ENCODE data around the gene TRANK1. TPM values are rescaled to one million over a fixed set of nuclear protein-coding genes. Genes with fewer than 3 reads are reported as not detected.

Gene TRANK1
- total RNA-seq, 5 donors from 2014 or later (not counting 1 experiment from before 2014, with no cell fraction given) = 96.0 to 160 (median 127) TPM

DNA sequence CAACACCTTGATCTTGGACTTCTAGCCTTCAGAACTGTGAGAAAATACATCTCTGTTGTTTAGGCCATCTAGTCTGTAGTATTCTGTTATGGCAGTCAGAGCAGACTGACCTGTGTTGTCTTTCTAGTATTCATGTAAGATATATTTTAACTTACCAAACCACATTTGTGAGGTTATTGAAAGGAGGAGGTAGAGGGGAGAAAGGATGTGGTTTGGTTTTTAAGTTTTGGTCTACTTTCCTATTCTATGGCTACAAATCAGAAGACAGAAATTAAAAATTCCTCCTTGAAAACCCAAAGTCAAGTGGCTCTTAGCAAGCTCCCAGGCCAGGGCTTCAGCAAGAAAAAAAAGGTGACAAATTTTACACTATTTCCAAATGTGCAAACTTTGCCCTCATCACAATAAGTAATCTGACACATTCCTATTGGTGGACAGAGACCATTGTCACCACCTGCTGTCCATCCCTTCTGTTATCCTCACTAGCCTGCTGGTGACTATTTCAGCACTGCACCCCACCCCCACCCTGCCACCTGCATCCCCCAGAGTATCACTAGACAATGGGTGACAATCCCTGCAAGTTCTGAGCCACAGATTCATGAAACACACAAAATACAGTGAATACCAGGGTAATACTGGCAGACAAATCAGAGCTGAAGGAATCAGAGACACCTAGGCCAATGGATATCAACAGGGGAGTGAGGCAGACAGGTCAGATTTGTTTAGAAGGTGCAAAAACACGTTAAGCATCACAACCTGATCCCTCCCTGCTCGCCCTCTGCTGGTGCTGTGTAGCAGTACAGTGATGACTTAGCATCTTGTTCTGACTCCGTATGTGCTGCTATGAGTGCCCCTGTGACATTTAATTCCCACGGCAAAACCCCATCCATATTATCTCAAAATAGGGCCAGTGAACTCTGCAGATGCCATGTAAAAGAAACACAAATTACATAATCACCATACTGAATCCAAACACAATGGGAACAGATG lies 101.5 kb downstream of the TRANK1 start:
- Mint-ChIP-seq H3K27ac (peak overlapping the region; percentile 39 to 66), H3K9me3 (no peaks in the 10 kb centered on the region), H3K27me3 (no peaks in the 10 kb centered on the region), H3K4me1 (peaks cover 33 to 45% (median 38%) of the 10 kb centered on the region in 3 donors), H3K4me3 (peak overlapping the region in 1 of 3 donors; percentile 43), H3K36me3 (peaks cover 87% of the 10 kb centered on the region)
- ATAC-seq (replicated peaks in 1 of 4) (peak; percentile 62 to 76 (median 70)), DNase-seq (peak in 30 of 35 experiments; percentile 5 to 64 (median 32))
- ChIA-PET POLR2A (no interaction called here), CTCF (interaction anchor here in 1 of 2 donors (1.5 kb wide), 1 partner anchor 115 kb away, joined by 3 read pairs; no protein-coding TSS in a partner anchor)
- Histone ChIP-seq H3K27ac (ENCODE audit: low read length) (peak overlapping the region; percentile 15), H3K4me3 (ENCODE audit: control insufficient read depth in 1 of 2, extremely low read depth in 1 of 2, low read length in 1 of 2) (no peak overlapping the region), H3K9me3 (peaks cover 3% of the 10 kb centered on the region), H3K27me3 (replicated peaks in 1 of 2; ENCODE audit: control insufficient read depth in 2 of 2, extremely low read depth in 1 of 2, insufficient read depth in 2 of 2, low read length in 1 of 2) (no peaks in the 10 kb centered on the region), H3K4me1 (ENCODE audit: control insufficient read depth in 1 of 2, extremely low read depth in 1 of 2, insufficient read depth in 2 of 2, low read length in 2 of 2) (peaks cover 6 to 21% of the 10 kb centered on the region in 2 experiments), H3K36me3 (ENCODE audit: control insufficient read depth in 2 of 2, extremely low read depth in 1 of 2, insufficient read depth in 1 of 2, low read length in 1 of 2) (peaks cover 6 to 71% of the 10 kb centered on the region in 2 donors)
- WGBS (ENCODE audit: insufficient coverage) = 65% methylated on average over 2 of the region's 4 CpGs

DNA sequence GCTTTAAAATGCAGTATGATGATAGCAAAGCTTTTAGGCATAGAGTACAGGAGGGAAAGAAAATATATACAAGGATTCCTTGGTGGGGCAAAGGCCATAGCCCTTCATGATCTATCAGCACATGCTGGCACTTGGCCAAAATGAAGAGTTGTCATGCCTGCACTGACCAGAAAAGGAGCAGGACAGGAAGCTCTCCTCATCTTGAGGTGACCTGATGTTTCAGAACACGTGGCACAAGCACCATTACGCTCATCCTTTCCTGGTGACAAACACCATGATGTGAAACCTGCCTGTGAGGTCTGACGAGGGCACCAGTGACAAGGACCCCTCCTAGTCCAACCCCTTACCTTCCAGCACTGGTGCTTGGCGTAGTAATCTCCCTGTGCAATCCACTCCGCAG lies 102.6 kb downstream of the TRANK1 start:
- H3K4me3 Mint-ChIP-seq = peak overlapping the region in 1 of 3 donors; percentile 43

DNA sequence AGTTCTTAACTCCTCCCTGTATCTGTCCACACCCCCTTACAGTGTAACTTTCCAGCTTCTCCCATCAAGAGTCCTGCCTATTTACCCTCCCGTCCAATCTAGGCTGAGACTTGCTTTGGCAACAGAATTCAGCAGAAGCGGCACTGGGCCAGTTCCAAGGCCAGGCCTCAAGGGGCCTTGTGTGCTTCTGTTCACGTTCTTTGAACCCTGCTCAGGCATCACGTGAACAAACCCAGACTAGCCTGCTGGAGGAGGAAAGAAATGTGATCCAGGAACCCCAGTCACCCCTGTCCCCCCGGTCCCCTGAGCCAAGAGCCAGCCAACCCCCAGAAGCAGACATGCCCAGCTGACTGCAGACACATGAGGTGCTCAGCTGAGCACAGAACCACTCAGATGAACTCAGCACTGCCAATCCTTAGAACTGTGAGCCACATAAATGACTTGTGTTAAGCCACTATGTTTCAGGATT lies 104.4 kb downstream of the TRANK1 start:
- H3K36me3 Mint-ChIP-seq = peaks cover 83% of the 10 kb centered on the region
- no peaks in the 10 kb centered on the region for H3K27me3 Mint-ChIP-seq
- no peak overlapping the region for H3K27ac Mint-ChIP-seq

More for the DNA sequence above, 102.6 kb downstream of the TRANK1 start:
- Histone ChIP-seq H3K27me3 (replicated peaks in 1 of 2; ENCODE audit: control insufficient read depth in 2 of 2, extremely low read depth in 1 of 2, insufficient read depth in 2 of 2, low read length in 1 of 2) (no peaks in the 10 kb centered on the region), H3K4me3 (ENCODE audit: control insufficient read depth in 1 of 2, extremely low read depth in 1 of 2, low read length in 1 of 2) (no peak overlapping the region), H3K9me3 (peaks cover 3% of the 10 kb centered on the region), H3K36me3 (ENCODE audit: control insufficient read depth in 2 of 2, extremely low read depth in 1 of 2, insufficient read depth in 1 of 2, low read length in 1 of 2) (peaks cover 8 to 74% of the 10 kb centered on the region in 2 donors), H3K4me1 (ENCODE audit: control insufficient read depth in 1 of 2, extremely low read depth in 1 of 2, insufficient read depth in 2 of 2, low read length in 2 of 2) (peaks cover 6 to 21% of the 10 kb centered on the region in 2 experiments), H3K27ac (ENCODE audit: low read length) (no peak overlapping the region)
- ChIA-PET CTCF (interaction anchor here in 1 of 2 donors (1.5 kb wide), 1 partner anchor 116 kb away, joined by 3 read pairs; no protein-coding TSS in a partner anchor), POLR2A (interaction anchor here in 1 of 2 donors (0.5 kb wide), 1 partner anchor 536 kb away, joined by 3 read pairs; no protein-coding TSS in a partner anchor)
- Mint-ChIP-seq H3K36me3 (peaks cover 85% of the 10 kb centered on the region), H3K9me3 (no peaks in the 10 kb centered on the region), H3K27ac (peak overlapping the region; percentile 30 to 40), H3K27me3 (no peaks in the 10 kb centered on the region), H3K4me1 (peaks cover 32 to 43% (median 38%) of the 10 kb centered on the region in 3 donors)
- no peak for DNase-seq
- no peak for ATAC-seq (replicated peaks in 1 of 4)
- WGBS (ENCODE audit: insufficient coverage) = 88% methylated on average over 2 of the region's 5 CpGs

DNA sequence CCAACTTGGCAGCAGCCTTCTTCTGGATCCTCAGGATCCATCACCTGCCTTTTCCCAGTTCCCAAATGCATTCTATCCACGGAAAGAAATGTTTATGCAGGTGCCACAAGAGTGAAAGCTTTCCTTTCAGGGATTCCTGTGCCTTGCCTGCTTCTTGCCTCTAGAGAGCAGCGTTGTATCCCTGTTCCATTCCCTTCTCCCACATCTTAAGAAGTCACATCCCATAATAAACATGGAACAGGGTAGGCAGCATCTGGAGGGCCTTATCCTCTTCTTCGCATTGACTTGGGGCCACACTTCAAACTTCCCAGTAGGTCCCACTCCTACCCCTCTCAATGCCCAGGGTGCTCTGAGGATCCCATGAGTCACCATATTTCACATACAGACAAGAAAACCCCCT lies 107.8 kb downstream of the TRANK1 start:
- no peaks in the 10 kb centered on the region for H3K27me3 Mint-ChIP-seq
- no peaks in the 10 kb centered on the region for H3K9me3 Mint-ChIP-seq
- Histone ChIP-seq H3K36me3 (ENCODE audit: control insufficient read depth in 2 of 2, extremely low read depth in 1 of 2, insufficient read depth in 1 of 2, low read length in 1 of 2) (peaks cover 9 to 87% of the 10 kb centered on the region in 2 donors), H3K4me1 (ENCODE audit: control insufficient read depth in 1 of 2, extremely low read depth in 1 of 2, insufficient read depth in 2 of 2, low read length in 2 of 2) (no peaks in the 10 kb centered on the region), H3K27me3 (replicated peaks in 1 of 2; ENCODE audit: control insufficient read depth in 2 of 2, extremely low read depth in 1 of 2, insufficient read depth in 2 of 2, low read length in 1 of 2) (no peaks in the 10 kb centered on the region), H3K9me3 (peaks cover 3% of the 10 kb centered on the region), H3K27ac (ENCODE audit: low read length) (no peak overlapping the region), H3K4me3 (ENCODE audit: control insufficient read depth in 1 of 2, extremely low read depth in 1 of 2, low read length in 1 of 2) (no peak overlapping the region)
- H3K27ac Mint-ChIP-seq = peak overlapping the region in 1 of 2 donors; percentile 53
- no peak overlapping the region for H3K4me3 Mint-ChIP-seq
- ChIA-PET POLR2A (no interaction called here), CTCF (no interaction called here)
- DNase-seq (no peak), ATAC-seq (replicated peaks in 1 of 4) (no peak)
- H3K36me3 Mint-ChIP-seq = peaks cover 75% of the 10 kb centered on the region
- H3K4me1 Mint-ChIP-seq = peaks cover 0 to 6% (median 3%) of the 10 kb centered on the region in 3 donors
- WGBS (ENCODE audit: insufficient coverage) = 90% methylated on average over 2 of the region's 3 CpGs

More for the DNA sequence above, 104.4 kb downstream of the TRANK1 start:
- no peak overlapping the region for H3K27ac ChIP-seq (ENCODE audit: low read length)
- no peaks in the 10 kb centered on the region for H3K27me3 ChIP-seq (replicated peaks in 1 of 2; ENCODE audit: control insufficient read depth in 2 of 2, extremely low read depth in 1 of 2, insufficient read depth in 2 of 2, low read length in 1 of 2)
- CTCF ChIA-PET = no interaction called here
- H3K4me3 ChIP-seq (ENCODE audit: control insufficient read depth in 1 of 2, extremely low read depth in 1 of 2, low read length in 1 of 2) = no peak overlapping the region
- peaks cover 6 to 21% of the 10 kb centered on the region in 2 experiments for H3K4me1 ChIP-seq (ENCODE audit: control insufficient read depth in 1 of 2, extremely low read depth in 1 of 2, insufficient read depth in 2 of 2, low read length in 2 of 2)
- no peak overlapping the region for H3K4me3 Mint-ChIP-seq
- H3K9me3 Mint-ChIP-seq = no peaks in the 10 kb centered on the region
- ATAC-seq (replicated peaks in 1 of 4) (no peak), DNase-seq (no peak)
- H3K9me3 ChIP-seq = peaks cover 3% of the 10 kb centered on the region
- H3K36me3 ChIP-seq (ENCODE audit: control insufficient read depth in 2 of 2, extremely low read depth in 1 of 2, insufficient read depth in 1 of 2, low read length in 1 of 2) = peaks cover 12 to 74% of the 10 kb centered on the region in 2 donors
- POLR2A ChIA-PET = no interaction called here
- WGBS (ENCODE audit: insufficient coverage) = 98% methylated on average over 4 of the region's 5 CpGs
- peaks cover 24 to 35% (median 34%) of the 10 kb centered on the region in 3 donors for H3K4me1 Mint-ChIP-seq

DNA sequence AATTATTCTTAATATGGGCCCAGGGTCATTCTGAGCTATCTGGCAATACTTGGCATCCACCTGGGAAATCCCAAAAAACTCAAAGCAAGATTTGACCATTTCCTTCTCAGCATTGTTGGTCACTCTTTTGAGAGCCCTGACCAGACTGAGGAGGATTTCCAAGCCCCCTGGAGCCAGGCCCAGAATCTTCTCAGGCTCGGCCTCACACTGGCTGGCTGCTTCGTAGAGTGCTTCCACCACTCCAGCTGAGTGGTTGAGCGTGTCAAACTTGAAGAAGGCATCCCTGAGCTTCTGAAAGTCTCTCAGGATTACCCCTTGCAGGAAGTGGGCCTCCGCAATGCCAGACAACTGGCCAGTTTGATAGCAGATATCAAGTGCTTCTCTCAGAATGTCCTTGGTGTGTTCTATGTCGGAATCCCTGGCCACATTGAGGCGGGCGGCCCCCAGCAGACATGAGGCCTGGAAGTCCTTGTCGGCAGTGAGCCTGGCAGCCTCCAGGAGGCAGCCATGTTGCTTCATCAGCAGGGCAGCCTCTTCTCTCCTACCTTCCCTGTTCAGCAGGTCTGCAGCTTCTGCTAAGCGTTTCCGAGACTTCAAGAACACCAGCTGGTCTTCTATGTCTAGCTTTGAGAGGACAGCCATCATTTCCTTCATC lies 111.6 kb downstream of the TRANK1 start:
- no peak for ATAC-seq (replicated peaks in 1 of 4)
- WGBS (ENCODE audit: insufficient coverage) = 97% methylated on average over 7 of the region's 10 CpGs
- ChIA-PET CTCF (no interaction called here), POLR2A (interaction anchor here in 1 of 2 donors (0.6 kb wide), 1 partner anchor 422 kb away, joined by 3 read pairs; no protein-coding TSS in a partner anchor)
- no peaks in the 10 kb centered on the region for H3K9me3 ChIP-seq
- no peak overlapping the region for H3K27ac ChIP-seq (ENCODE audit: low read length)
- DNase-seq = no peak
- H3K4me1 ChIP-seq (ENCODE audit: control insufficient read depth in 1 of 2, extremely low read depth in 1 of 2, insufficient read depth in 2 of 2, low read length in 2 of 2) = no peaks in the 10 kb centered on the region
- no peak overlapping the region for H3K4me3 ChIP-seq (ENCODE audit: control insufficient read depth in 1 of 2, extremely low read depth in 1 of 2, low read length in 1 of 2)
- H3K36me3 ChIP-seq (ENCODE audit: control insufficient read depth in 2 of 2, extremely low read depth in 1 of 2, insufficient read depth in 1 of 2, low read length in 1 of 2) = peaks cover 15 to 89% of the 10 kb centered on the region in 2 donors
- Mint-ChIP-seq H3K4me1 (no peaks in the 10 kb centered on the region), H3K4me3 (no peak overlapping the region), H3K27me3 (no peaks in the 10 kb centered on the region), H3K9me3 (no peaks in the 10 kb centered on the region), H3K36me3 (peaks cover 66% of the 10 kb centered on the region), H3K27ac (no peak overlapping the region)
- H3K27me3 ChIP-seq (replicated peaks in 1 of 2; ENCODE audit: control insufficient read depth in 2 of 2, extremely low read depth in 1 of 2, insufficient read depth in 2 of 2, low read length in 1 of 2) = no peaks in the 10 kb centered on the region

DNA sequence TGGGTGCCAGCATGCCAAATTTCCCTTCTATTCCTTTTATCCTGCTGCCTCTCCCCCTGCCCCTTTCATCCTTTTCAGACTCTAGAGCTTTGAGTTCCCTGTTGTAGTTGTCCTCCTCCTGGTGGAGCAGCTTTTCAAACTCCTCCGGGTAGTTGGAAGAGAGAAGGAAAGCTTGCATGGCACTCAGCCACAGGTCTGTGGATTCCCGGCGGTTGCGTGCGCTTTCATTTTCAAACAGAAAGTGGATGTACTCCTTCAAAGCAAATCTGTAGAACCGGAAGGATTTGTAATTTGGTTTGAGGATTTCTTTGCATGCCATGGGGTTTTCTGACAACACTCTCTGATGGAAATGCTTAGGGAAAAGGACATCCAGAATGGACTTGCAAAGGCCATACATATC lies 112.4 kb downstream of the TRANK1 start:
- H3K27ac ChIP-seq (ENCODE audit: low read length) = no peak overlapping the region
- CTCF ChIA-PET = no interaction called here
- Mint-ChIP-seq H3K36me3 (peaks cover 72% of the 10 kb centered on the region), H3K4me1 (no peaks in the 10 kb centered on the region), H3K27me3 (no peaks in the 10 kb centered on the region), H3K4me3 (no peak overlapping the region), H3K27ac (no peak overlapping the region), H3K9me3 (no peaks in the 10 kb centered on the region)
- H3K4me3 ChIP-seq (ENCODE audit: control insufficient read depth in 1 of 2, extremely low read depth in 1 of 2, low read length in 1 of 2) = no peak overlapping the region
- no peaks in the 10 kb centered on the region for H3K9me3 ChIP-seq
- 95% methylated on average over 6 of the region's 6 CpGs for WGBS (ENCODE audit: insufficient coverage)
- peaks cover 14 to 90% of the 10 kb centered on the region in 2 donors for H3K36me3 ChIP-seq (ENCODE audit: control insufficient read depth in 2 of 2, extremely low read depth in 1 of 2, insufficient read depth in 1 of 2, low read length in 1 of 2)
- POLR2A ChIA-PET = no interaction called here
- H3K4me1 ChIP-seq (ENCODE audit: control insufficient read depth in 1 of 2, extremely low read depth in 1 of 2, insufficient read depth in 2 of 2, low read length in 2 of 2) = no peaks in the 10 kb centered on the region
- no peak for ATAC-seq (replicated peaks in 1 of 4)
- no peak for DNase-seq
- no peaks in the 10 kb centered on the region for H3K27me3 ChIP-seq (replicated peaks in 1 of 2; ENCODE audit: control insufficient read depth in 2 of 2, extremely low read depth in 1 of 2, insufficient read depth in 2 of 2, low read length in 1 of 2)

Measured in T-cell (primary cell).